ENCODE data around the gene PUM2.

- TF ChIP-seq POLR2A (IDR thresholded peaks at IDR 0.05) = no peak
- TF ChIP-seq EP300 (IDR thresholded peaks at IDR 0.05) = no peak
- TF ChIP-seq, protein P1, sequence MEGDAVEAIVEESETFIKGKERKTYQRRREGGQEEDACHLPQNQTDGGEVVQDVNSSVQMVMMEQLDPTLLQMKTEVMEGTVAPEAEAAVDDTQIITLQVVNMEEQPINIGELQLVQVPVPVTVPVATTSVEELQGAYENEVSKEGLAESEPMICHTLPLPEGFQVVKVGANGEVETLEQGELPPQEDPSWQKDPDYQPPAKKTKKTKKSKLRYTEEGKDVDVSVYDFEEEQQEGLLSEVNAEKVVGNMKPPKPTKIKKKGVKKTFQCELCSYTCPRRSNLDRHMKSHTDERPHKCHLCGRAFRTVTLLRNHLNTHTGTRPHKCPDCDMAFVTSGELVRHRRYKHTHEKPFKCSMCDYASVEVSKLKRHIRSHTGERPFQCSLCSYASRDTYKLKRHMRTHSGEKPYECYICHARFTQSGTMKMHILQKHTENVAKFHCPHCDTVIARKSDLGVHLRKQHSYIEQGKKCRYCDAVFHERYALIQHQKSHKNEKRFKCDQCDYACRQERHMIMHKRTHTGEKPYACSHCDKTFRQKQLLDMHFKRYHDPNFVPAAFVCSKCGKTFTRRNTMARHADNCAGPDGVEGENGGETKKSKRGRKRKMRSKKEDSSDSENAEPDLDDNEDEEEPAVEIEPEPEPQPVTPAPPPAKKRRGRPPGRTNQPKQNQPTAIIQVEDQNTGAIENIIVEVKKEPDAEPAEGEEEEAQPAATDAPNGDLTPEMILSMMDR (IDR thresholded peaks at IDR 0.05) = no peak
- no peak for TF ChIP-seq POLR2AphosphoS5 (IDR thresholded peaks at IDR 0.05)
Observed at GRCh38 chr2:20396356-20397000, 45.8 kb upstream of the PUM2 start.

All from sigmoid colon (tissue), 4 donors.